Suppressor macrophage treated with lipopolysaccharide for 1 hour (primary cell): ENCODE measurements around the gene ASPHD1.
"Not testable (repeated sequence)": the region's sequence is repeated elsewhere in the genome, so short reads cannot be mapped to it uniquely, and the experiment has no call there.

Source experiments
- DNase-seq, 3 donors: peaks; one replicate each; pipeline ENCODE4 v3.0.0-alpha.2; 2020 to 2022

The ASPHD1 gene

GRCh38 chr16:29908719-29909220 is 8.5 kb downstream of the ASPHD1 start:
- no peak for DNase-seq

DNA sequence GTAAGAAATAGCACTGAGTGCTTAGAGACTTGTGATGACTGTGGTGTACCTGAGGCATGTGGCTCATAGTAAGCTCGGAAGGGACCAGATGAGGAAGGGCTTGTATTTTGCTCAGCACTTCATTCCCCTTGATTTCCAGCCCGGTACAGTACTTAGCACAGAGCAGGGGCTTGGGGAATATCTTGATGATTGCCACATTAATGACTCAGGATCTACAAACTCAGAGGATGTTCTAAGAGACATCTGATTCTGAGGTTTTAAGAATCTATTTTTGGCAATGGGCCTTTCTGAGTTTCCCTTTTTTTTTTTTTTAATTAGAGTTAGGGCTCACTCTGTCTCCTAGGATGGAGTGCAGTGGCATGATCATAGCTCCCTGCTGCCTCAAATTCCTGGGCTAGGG is 9.1 kb downstream of the ASPHD1 start:
- DNase-seq: peak; percentile 81 to 94 (median 94)

- peak; percentile 21 to 23 (median 22) for DNase-seq
Measured at GRCh38 chr16:29909851-29910250, 9.6 kb downstream of the ASPHD1 start.

GRCh38 chr16:29910819-29911675 is 10.8 kb downstream of the ASPHD1 start:
- DNase-seq: no peak

DNA sequence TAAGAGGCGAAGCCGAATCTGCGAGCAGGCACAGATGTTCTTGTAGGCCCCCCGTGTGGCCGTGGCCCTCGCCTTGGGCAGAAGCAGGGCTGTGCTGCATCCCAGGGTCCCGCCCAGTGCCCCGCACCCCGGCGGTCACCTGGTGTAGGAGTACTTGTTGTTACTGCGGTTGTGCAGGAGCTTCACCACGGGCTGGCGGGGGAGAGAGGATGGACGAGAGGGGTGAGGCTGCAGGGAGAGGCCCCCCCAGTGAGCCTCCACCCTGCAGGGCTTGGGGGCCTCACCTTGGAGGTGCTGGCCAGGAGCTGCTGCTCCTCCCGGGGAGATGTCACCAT is 11.4 kb downstream of the ASPHD1 start:
- DNase-seq: no peak

GRCh38 chr16:29912087-29912486 is 11.8 kb downstream of the ASPHD1 start:
- DNase-seq: no peak

DNA sequence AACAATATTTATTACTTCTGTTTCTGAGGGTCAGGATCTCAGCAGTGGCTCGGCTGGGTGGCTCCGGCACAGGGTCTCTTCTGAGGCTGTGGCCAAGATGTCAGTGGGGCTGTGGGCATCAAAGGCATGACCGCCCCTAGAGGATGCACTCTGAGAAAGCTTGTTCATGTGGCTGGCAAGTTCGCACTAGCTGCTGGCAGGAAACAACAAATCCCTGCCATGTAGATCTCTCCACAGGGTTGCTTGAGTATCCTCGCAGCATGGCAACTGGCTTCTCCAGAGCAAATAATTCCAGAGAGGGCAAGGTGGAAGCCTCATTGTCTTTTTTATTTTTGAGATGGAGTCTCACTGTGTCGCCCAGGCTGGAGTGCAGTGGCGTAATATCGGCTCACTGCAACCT is 13.2 kb downstream of the ASPHD1 start:
- no peak for DNase-seq

- no peak for DNase-seq
Measured at GRCh38 chr16:29915590-29916247, 15.4 kb downstream of the ASPHD1 start.

DNA sequence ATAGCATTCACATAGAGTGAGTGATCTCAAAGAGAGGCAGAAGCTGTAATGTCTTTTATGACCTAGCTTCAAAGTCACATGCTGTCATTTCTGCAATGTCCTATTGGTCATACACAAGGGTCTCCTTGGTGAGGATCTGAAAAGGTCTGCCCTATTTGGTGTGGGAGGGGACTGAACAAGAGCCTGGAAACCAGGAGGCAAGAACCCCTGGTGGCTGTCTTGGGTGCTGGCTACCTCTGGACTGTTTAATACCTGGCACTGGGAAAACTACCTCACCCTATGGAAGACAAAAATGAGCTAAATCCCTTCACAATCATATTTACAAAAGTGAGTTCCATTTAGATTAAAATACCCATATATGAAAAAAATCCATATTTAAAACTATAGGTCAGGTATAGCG is 16.7 kb downstream of the ASPHD1 start:
- peak in 1 of 3 donors; percentile 9 for DNase-seq

GRCh38 chr16:29920288-29921033 is 20.2 kb downstream of the ASPHD1 start:
- DNase-seq: no peak

GRCh38 chr16:29921034-29921385 is 20.7 kb downstream of the ASPHD1 start:
- DNase-seq: no peak

- no peak for DNase-seq
Measured at GRCh38 chr16:29922326-29922725, 22.0 kb downstream of the ASPHD1 start.

- DNase-seq: no peak
Measured at GRCh38 chr16:29922986-29923501, 22.8 kb downstream of the ASPHD1 start.

GRCh38 chr16:29925105-29925756 is 24.9 kb downstream of the ASPHD1 start:
- DNase-seq: peak in 2 of 3 donors; percentile 17 to 23

DNA sequence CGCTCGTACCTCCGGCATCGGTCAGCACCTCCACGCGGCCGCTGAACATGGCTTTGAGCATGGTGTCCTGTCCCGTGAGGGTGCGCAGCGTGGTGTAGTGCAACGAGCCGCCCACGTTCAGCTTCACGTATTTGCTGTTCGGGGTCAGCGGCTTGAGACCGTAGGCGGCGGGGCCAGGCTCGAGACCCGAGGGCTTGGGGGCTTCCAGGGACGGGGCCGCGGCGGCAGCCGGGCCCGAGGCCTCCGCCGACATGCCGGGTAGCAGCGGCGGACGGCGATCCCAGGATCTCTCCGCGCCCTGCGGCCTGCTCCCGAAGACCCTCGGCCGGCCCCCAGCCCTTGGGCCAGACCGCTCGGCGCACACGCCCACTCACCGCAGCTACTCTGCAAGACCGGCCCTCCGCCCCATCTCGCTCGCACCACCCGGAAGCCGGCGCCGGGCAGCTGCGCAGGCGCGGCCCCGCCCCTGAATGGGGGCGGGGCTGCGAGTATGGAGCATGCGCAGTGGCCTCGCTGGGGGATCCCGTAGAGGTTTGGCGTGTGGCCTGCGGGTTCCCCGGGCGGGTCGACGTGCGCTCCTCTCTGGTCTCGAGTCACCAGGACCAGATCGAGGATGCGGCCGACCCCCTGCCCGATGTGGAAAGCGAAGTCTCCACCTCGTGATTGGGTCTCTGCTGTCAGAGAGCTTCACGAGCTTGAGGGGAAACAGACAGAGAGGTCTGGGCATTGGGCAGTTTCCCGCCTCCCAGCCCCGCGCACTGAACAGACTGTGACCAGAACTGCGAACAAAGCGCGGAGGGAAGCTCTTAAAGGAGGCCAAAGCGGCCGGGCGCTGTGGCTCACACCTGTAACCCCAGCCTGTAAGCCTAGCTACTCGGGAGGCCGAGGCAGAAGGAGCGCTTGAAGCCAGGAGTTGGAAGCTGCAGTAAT is 25.8 kb downstream of the ASPHD1 start, which contains the start of gene KCTD13:
Gene KCTD13, minus strand, starts transcription at position 446 of the 930 bp plus-strand sequence. Its CDS starts 193 bp downstream, at position 253.
- DNase-seq: peak; percentile 92 to 96 (median 94)

- peak in 1 of 3 donors; percentile 20 for DNase-seq
Measured at GRCh38 chr16:29926711-29927052, 26.4 kb downstream of the ASPHD1 start.

DNA sequence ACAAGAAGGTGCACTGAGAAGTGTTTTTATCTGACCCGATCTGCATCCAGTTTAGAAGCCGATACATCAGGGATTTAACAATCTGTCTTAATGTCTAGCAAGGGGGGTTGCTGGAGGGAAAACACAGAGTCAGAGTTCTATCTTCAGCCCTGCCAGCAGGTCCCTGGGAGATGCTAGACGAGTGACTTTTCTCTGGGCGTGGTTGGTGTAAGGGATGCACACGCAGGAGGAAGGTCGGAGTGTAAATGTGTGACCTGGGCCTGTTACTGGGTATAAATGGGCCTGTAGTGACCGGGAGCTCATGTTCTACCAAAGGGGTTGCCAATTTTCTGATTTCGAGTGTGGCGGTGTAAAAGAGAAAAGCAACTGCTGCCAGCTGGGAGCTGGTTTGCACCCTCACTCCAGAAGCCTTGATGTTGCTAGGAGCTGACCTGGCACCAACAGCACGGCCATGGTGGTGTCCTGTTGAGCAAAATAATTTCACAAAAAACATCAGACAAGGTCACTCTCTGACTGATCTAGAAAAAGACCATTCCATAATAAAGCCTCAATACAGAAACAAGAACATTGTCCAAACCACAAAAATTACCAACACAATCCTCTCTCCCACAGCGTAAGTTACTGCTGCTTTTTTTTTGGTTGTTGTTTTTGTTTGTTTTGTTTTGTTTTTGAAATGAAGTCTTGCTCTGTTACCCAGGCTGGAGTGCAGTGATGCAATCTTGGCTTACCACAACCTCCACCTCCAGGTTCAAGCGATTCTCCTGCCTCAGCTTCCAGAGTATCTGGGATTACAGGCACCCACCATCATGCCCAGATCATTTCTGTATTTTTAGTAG is 27.0 kb downstream of the ASPHD1 start:
- no peak for DNase-seq

- not testable (repeated sequence) for DNase-seq
Measured at GRCh38 chr16:29931750-29932149, 31.5 kb downstream of the ASPHD1 start.

GRCh38 chr16:29940656-29941055 is 40.4 kb downstream of the ASPHD1 start:
- no peak for DNase-seq
